GM21367 (cell line): ENCODE data around the gene GTF2F2.
"Not testable (repeated sequence)": the region's sequence is repeated elsewhere in the genome, so short reads cannot be mapped to it uniquely, and the experiment has no call there.

Experiments
- ATAC-seq: cut with Tn5 transposase; IDR thresholded peaks from one replicate; pipeline ENCODE4 v1.9.1; 2021; ENCODE audit not compliant: unreplicated experiment

The GTF2F2 gene

GRCh38 chr13:45178349-45179162, 58.2 kb downstream of the GTF2F2 start:
- no peak for ATAC-seq

GRCh38 chr13:45179428-45179827, 59.1 kb downstream of the GTF2F2 start:
- no peak for ATAC-seq

- no peak for ATAC-seq
Observed at GRCh38 chr13:45180303-45180702, 60.0 kb downstream of the GTF2F2 start.

GRCh38 chr13:45180713-45181601, 60.6 kb downstream of the GTF2F2 start:
- ATAC-seq, result no peak

DNA sequence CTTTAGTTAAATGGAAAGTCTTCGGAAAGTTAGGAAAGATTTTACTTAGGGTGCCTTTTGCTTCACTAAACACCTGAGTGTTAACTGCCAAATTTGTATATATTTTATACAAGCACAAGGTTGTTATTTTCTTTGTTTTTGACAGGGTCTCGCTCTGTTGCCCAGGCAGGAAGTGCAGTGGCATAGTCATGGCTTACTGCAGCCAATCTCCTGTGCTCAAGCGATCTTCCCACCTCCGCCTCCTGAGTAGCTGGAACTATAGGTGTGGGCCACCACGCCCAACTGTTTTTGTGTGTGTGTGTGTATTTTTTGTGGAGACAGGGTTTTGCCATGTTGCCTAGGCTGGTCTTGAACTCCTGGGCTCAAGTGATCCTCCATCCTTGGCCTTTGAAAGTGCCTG, 64.4 kb downstream of the GTF2F2 start:
- no peak for ATAC-seq

GRCh38 chr13:45185286-45185685, 65.0 kb downstream of the GTF2F2 start:
- no peak for ATAC-seq

- not testable (repeated sequence) for ATAC-seq
Observed at GRCh38 chr13:45189077-45189476, 68.8 kb downstream of the GTF2F2 start.

DNA sequence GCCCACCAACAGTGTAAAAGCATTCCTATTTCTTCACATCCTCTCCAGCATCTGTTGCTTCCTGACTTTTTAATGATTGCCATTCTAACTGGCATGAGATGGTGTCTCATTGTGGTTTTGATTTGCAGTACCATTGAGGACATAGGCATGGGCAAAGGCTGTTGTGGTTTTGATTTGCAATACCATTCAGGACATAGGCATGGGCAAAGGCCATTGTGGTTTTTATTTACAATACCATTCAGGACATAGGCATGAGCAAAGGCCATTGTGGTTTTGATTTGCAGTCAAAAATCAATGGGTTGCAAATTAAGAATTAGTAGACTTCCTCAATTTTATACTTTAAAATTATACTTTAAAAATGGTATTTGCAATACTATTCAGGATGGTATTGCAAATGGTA, 69.2 kb downstream of the GTF2F2 start:
- ATAC-seq, result not testable (repeated sequence)

DNA sequence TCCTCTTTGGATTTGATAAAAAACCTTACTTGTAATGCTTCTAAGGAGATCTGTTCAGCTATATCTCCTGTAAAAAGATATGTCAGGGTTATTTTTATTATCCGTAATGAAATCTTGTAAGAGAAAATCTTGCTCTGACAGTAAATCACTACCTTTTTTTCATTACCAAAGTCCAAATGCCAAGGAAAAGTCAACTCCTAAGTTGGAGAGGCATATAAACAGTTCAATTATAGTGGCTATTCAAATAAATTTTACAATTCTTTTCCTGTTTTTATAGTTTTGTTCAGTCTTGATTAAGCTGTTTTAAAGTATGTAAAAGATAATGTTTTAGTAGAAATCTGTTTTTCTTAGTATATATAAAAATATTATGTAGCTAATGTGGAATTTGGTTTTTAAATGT, 71.6 kb downstream of the GTF2F2 start:
- no peak for ATAC-seq

DNA sequence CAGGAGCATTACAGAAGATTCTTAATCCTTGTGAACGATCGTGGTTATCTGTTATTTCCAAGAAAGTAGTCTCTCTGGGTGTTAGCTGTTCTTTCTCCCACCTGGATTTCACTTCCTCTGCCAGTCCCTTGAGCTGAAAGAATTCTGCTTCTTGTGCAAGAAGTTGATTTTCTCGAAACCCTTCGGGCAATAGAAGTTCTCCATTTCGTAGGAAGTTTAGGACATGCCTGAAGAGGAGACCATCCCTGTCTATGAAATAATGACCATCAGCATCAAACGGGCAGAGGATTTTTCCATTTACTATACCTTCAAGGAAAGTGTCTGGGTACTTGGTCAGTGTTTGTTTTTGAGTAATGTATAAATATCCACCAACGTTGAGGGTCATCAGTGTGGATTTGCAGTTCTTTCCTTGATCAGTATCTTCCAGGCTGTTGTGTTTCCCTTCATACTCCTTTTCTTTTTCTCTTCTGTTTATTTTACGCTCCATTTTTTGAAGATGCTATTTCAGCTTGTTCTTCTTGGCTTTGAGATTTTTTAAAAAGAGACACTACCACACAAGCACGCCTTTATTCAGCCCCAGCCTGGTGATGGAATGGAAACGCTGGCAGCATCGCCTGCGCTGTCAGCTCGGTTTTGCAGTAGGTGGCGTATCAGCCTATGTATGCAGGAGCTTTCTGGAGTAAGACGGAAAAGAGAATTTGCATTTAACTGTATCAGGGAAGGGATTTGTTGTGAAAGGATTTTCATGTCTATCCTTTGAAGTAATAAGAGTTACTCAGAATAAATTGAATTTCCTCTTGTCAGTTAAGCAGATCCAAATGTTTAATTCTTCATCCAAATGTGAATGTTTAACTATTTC, 74.0 kb downstream of the GTF2F2 start:
- no peak for ATAC-seq

DNA sequence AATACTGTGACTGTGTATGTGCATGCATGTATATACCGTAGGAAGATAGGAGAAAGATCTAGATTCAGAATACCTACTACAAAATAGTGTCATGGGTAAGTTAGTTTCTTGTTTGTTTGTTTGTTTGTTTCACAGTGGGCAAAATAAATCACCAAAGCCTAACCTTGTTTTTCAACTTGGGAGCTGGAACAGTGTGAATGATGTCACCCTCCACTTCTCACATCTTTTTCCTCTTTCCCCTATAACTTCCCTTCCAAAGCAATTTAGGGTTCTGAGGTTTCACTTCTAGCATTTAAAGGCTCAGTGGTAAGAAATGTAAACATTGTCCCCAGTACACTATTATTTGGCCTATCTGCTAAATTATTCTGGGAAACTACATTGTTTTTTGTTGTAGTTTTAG, 75.1 kb downstream of the GTF2F2 start:
- no peak for ATAC-seq

GRCh38 chr13:45196096-45196495, 75.8 kb downstream of the GTF2F2 start:
- ATAC-seq, result no peak

DNA sequence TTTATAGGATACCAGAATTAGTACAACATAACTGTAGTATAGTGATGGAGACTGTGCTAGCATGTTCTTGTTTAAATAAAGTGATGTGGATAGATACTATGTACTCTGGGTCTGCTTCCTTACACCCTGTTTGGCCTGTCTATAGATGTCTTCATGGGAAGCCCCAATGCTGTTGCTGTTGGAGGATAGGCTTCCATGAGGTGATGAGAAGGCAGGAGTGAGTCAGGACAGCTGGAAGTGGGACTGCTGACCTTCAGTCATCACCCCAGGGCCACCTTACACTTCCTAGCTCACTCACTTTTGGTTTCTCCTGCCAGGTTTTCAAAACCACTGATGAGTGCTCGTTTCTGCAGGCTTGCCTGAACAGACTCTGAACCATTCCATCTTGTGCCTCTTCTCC, 76.3 kb downstream of the GTF2F2 start:
- no peak for ATAC-seq

GRCh38 chr13:45198041-45198440, 77.7 kb downstream of the GTF2F2 start:
- ATAC-seq, result no peak

GRCh38 chr13:45198924-45199323, 78.6 kb downstream of the GTF2F2 start:
- no peak for ATAC-seq

DNA sequence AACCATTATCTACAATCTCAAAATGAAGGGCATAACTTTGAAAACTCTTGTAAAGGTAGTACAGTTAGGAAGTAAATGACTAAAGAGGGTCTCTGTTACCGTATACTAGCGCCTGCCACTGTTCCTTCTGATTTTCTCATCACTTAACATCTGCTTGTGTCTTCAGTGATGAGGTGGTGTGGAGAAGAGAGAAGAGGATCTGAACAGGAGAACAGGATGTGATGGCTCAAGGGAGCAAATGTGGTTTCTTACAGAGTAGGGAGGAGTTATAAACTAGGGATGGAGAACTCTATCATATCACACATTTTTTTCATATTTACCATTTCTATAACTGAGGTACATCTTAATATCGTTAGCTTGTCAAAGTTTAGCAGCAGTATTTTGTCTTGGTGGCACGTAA, 79.4 kb downstream of the GTF2F2 start:
- ATAC-seq, result no peak

DNA sequence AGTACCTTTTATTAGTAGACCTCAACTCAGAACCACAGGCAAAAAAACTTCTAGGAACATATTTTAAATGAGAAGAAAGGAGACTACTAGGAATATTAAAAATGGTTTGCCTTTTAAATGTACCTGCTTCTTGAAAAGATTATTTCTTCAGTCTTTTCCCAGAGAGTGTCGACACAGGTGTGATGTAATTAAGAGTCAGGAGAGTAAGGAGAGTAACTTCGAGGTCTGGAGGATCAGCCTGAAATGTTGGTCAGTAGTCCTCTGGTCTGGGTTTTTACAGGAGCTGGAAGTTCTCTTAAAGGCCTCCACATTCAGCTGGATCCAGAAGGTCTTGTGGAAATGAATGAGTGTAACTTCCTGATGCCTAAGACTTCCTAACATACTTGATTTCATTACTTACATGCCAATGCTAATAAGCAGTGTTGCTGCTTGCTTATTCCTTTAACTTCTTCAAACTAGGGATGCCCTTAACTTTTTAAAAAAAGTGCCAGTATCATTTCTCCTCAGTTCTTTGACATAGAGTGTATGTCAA, 80.5 kb downstream of the GTF2F2 start, which contains the start of gene KCTD4:
Gene KCTD4 (minus strand): TSS at position 345 of the 532 bp plus-strand sequence. CDS start 6,478 bp downstream, outside the sequence.
- no peak for ATAC-seq

- no peak for ATAC-seq
Observed at GRCh38 chr13:45205124-45205523, 84.8 kb downstream of the GTF2F2 start.

GRCh38 chr13:45206340-45206739, 86.0 kb downstream of the GTF2F2 start:
- ATAC-seq, result no peak

DNA sequence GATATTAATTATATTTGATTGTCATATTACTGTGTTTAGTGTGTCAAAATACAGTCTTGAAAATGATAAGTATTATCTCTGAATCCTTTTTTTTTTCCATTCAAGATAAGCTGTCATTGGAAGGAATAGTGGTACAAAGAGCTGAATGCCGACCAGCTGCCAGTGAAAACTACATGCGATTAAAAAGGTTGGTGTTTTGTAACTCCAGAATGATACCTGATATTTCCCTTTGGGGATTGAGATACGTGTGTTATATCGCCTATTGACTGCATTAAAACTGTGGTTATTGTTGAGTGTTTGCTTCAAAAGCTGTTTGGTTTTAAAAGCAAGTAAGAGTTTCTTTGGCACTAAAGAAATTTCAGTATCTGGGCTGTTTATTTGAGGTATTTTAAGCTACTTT, 87.0 kb downstream of the GTF2F2 start:
- no peak for ATAC-seq

GRCh38 chr13:45208132-45208531, 87.8 kb downstream of the GTF2F2 start:
- no peak for ATAC-seq
